HCT116 (cell line): ENCODE results near the gene RPRD1B. TPM values are rescaled to one million over a fixed set of nuclear protein-coding genes. Genes with fewer than 3 reads are reported as not detected.

ENCODE experiments used
- ATAC-seq: fragments of 200-7000 bp; cut with Tn5 transposase; 2 replicates; pipeline ENCODE4 v1.9.1; 2020; ENCODE audit warnings: mild to moderate bottlenecking, moderate library complexity
- BruUV-seq: library from RNA; stranded (reverse); fragments of 400-500 nt; replicated peaks from 2 replicates; lab custom pipeline; 2021; lab: Mats Ljungman, UMichigan
- CTCF ChIA-PET: fragments of 300-600 bp; sonication (Branson Sonifier 250); formaldehyde crosslinking; loops from one replicate; lab custom pipeline; 2021; ENCODE audit warnings: antibody characterized with exemption; lab: Charles Lee
- POLR2A ChIA-PET: fragments of 300-600, 350-600 bp; sonication (Branson Sonifier 250); formaldehyde crosslinking; loops from one replicate; lab custom pipeline; 2021; ENCODE audit warnings: antibody characterized with exemption; lab: Charles Lee
- RAD21 ChIA-PET, 2 experiments: fragments of 300-600 bp; sonication (Branson Sonifier 250); formaldehyde crosslinking; loops; one replicate each; lab custom pipeline; 2023; ENCODE audit warnings: low total read pairs in 2 of 2; ENCODE audit not compliant: uncharacterized antibody in 2 of 2, unreplicated experiment in 2 of 2, low non-redundant PET in 1 of 2; lab: Charles Lee
- DNase-seq: peaks from one replicate; pipeline ENCODE4 v3.0.0-alpha.2; 2010; ENCODE audit warnings: low read depth, low spot score
- H2AFZ ChIP-seq: fragments of 200-600 bp; shearing (Covaris generic), sonication (generic); 2 replicates; pipeline ENCODE4 v1.6.1; 2017; ENCODE audit warnings: low read depth, mixed run types, mixed read lengths, antibody characterized with exemption, low read length; ENCODE audit not compliant: poor library complexity, severe bottlenecking
- H3K27ac ChIP-seq: 2 replicates; pipeline ENCODE4 v1.5.1; 2012; ENCODE audit warnings: low read depth, low read length
- H3K27me3 ChIP-seq: fragments of 200-600 bp; sonication (generic); 2 replicates; pipeline ENCODE4 v1.6.1; 2016; ENCODE audit warnings: mixed run types, low read length, mixed read lengths; ENCODE audit not compliant: insufficient read depth
- H3K36me3 ChIP-seq, 2 experiments: fragments of 200-500 bp in 1 of 2; fragments of 200-600 bp in 1 of 2; sonication (Bioruptor generic) in 1 of 2; sonication (generic) in 1 of 2; 2 replicates each; pipeline versions ENCODE4 v1.5.1 to v1.6.1; 2014 to 2016; ENCODE audit warnings: low read length in 2 of 2, inconsistent platforms in 1 of 2, mixed read lengths in 1 of 2, mixed run types in 1 of 2; ENCODE audit not compliant: insufficient read depth in 2 of 2, control insufficient read depth in 1 of 2
- H3K4me1 ChIP-seq, 2 experiments: fragments of 200-600 bp in 1 of 2; sonication (generic) in 1 of 2; 2 replicates each; pipeline versions ENCODE4 v1.5.1 to v1.6.1; 2012 to 2017; ENCODE audit warnings: low read length in 2 of 2, inconsistent platforms in 1 of 2, mild to moderate bottlenecking in 1 of 2, mixed read lengths in 1 of 2, mixed run types in 1 of 2, moderate library complexity in 1 of 2; ENCODE audit not compliant: insufficient read depth in 2 of 2, control insufficient read depth in 1 of 2
- H3K4me2 ChIP-seq: fragments of 200-600 bp; sonication (generic); 2 replicates; pipeline ENCODE4 v1.6.1; 2017; ENCODE audit warnings: mixed run types, low read length, mixed read lengths
- H3K4me3 ChIP-seq, 2 experiments: fragments of 200-600 bp in 1 of 2; sonication (generic) in 1 of 2; replicated peaks in 1 of 2; 2 replicates each; pipeline ENCODE4 v1.5.1; 2011 to 2016; ENCODE audit warnings: low read length in 2 of 2, control low read depth in 1 of 2, low read depth in 1 of 2, mild to moderate bottlenecking in 1 of 2, mixed read lengths in 1 of 2, mixed run types in 1 of 2
- H3K79me2 ChIP-seq: fragments of 200-600 bp; sonication (generic); 2 replicates; pipeline ENCODE4 v1.6.1; 2017; ENCODE audit warnings: mild to moderate bottlenecking, mixed run types, low read length, moderate library complexity, mixed read lengths; ENCODE audit not compliant: insufficient read depth
- H3K9ac ChIP-seq: fragments of 200-600 bp; sonication (generic); 2 replicates; pipeline ENCODE4 v1.6.1; 2016; ENCODE audit warnings: low read length, mixed read lengths
- H3K9me2 ChIP-seq: fragments of 200-600 bp; sonication (generic), shearing (Covaris generic); 2 replicates; pipeline ENCODE4 v1.6.1; 2017; ENCODE audit warnings: mixed run types, mild to moderate bottlenecking, moderate library complexity; ENCODE audit not compliant: insufficient read depth
- H3K9me3 ChIP-seq, 2 experiments: fragments of 200-500 bp in 1 of 2; fragments of 200-600 bp in 1 of 2; sonication (Bioruptor generic) in 1 of 2; sonication (generic) in 1 of 2; 2 replicates each; pipeline ENCODE4 v1.6.1; 2014 to 2017; ENCODE audit warnings: low read length in 2 of 2, mixed read lengths in 2 of 2, inconsistent platforms in 1 of 2, low read depth in 1 of 2, mild to moderate bottlenecking in 1 of 2, mixed run types in 1 of 2, moderate library complexity in 1 of 2; ENCODE audit not compliant: control insufficient read depth in 1 of 2, insufficient read depth in 1 of 2
- H4K20me1 ChIP-seq: fragments of 200-600 bp; sonication (generic), shearing (Covaris generic); 2 replicates; pipeline ENCODE4 v1.6.1; 2017; ENCODE audit warnings: mixed run types, mild to moderate bottlenecking, moderate library complexity; ENCODE audit not compliant: insufficient read depth
- ELF1 ChIP-seq: IDR thresholded peaks from 2 replicates; pipeline ENCODE4 v1.6.1; 2012; ENCODE audit warnings: low read depth, borderline replicate concordance
- FOSL1 ChIP-seq: IDR thresholded peaks from 2 replicates; pipeline ENCODE4 v1.6.1; 2012; ENCODE audit warnings: low read depth
- JUND ChIP-seq: IDR thresholded peaks from 2 replicates; pipeline ENCODE4 v1.6.1; 2012
- TCF7L2 ChIP-seq: IDR thresholded peaks from 2 replicates; pipeline ENCODE4 v1.7.0; 2011; ENCODE audit warnings: borderline replicate concordance, inconsistent platforms; ENCODE audit not compliant: insufficient read depth, insufficient read length; ENCODE audit errors: extremely low read depth
- intact Hi-C: fragments of 100-400 bp; cut with micrococcal nuclease; formaldehyde crosslinking; loops from 2 replicates; pipeline ENCODE4 v1.10.0; 2022
- total RNA-seq: library from RNA; stranded (reverse); gene quantifications from one replicate; pipeline ENCODE4 v1.2.1, GENCODE V29; 2021; ENCODE audit not compliant: unreplicated experiment

Gene RPRD1B
- total RNA-seq, 1 experiment from 2014 or later: 30.7 TPM

DNA sequence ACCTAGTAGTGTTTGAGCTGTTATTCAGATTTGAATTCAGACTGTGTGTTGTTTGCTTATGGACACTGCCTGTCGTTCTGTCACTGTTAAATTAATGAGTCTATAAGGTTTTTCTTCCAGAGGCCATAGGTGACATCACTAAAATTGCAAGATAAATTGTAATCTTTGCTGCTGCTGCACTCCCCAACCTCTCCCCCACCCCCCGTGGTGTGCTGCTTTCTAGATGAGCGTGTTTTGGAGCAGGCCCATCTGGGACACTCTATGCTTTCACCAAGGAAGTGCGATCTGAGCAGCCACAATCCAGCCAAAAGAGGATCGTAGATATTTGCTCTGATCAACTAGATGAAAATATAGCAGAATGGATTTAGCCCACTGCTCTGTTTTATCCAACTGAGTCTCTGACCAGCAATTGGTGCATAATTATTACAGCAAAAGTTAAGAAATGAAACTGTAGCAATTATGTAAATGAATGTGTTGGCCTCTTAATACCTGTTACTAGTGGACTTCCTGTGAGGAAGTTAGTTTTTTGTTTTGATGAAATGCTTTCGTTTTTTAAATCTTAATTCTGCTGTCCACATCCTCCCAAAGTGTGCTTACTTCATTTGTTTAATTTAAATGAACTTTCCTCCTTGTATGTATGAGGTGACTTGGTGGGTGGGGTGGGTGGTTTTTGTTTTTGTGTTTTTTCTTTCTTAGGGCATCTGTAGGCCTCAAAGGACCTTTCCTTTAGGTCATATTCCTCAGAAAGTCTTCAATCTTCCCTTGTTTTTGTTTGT is 58.1 kb downstream of the RPRD1B start:
- Histone ChIP-seq H3K27ac (no peak overlapping the region), H3K9me3 (no peaks in the 10 kb centered on the region), H3K4me3 (no peak overlapping the region), H4K20me1 (no peaks in the 10 kb centered on the region), H3K9me2 (no peaks in the 10 kb centered on the region), H2AFZ (no peak overlapping the region), H3K9ac (no peak overlapping the region), H3K4me2 (no peak overlapping the region), H3K79me2 (no peaks in the 10 kb centered on the region), H3K4me1 (peaks cover 2 to 9% of the 10 kb centered on the region in 2 experiments; a peak in 1 of 4 replicates), H3K27me3 (no peaks in the 10 kb centered on the region), H3K36me3 (peaks cover 14 to 15% of the 10 kb centered on the region in 2 experiments; a peak in 3 of 4 replicates)
- ChIA-PET RAD21 (no interaction called here), POLR2A (no interaction called here), CTCF (interaction anchor here (1.5 kb wide), 1 partner anchor 18 kb away, joined by 4 read pairs; no protein-coding TSS in a partner anchor)
- TF ChIP-seq ELF1 (no peak), FOSL1 (no peak), TCF7L2 (no peak)
- DNase-seq: no peak
- intact Hi-C loops: no loop called here
- ATAC-seq: no peak
- BruUV-seq: TSS peak; percentile 19

GRCh38 chr20:38092260-38092857 is 58.8 kb downstream of the RPRD1B start:
- Histone ChIP-seq H3K4me2 (no peak overlapping the region), H3K9ac (no peak overlapping the region), H3K79me2 (no peaks in the 10 kb centered on the region), H3K9me3 (no peaks in the 10 kb centered on the region), H3K36me3 (peaks cover 14 to 15% of the 10 kb centered on the region in 2 experiments; a peak in 2 of 4 replicates), H3K4me1 (peaks cover 2 to 9% of the 10 kb centered on the region in 2 experiments; a peak in 1 of 4 replicates), H3K27me3 (no peaks in the 10 kb centered on the region), H2AFZ (no peak overlapping the region), H3K4me3 (no peak overlapping the region), H4K20me1 (no peaks in the 10 kb centered on the region), H3K9me2 (no peaks in the 10 kb centered on the region), H3K27ac (no peak overlapping the region)
- no peak for ATAC-seq
- no peak for DNase-seq
- CTCF ChIA-PET: interaction anchor here (1.5 kb wide), 1 partner anchor 19 kb away, joined by 4 read pairs; no protein-coding TSS in a partner anchor
- POLR2A ChIA-PET: no interaction called here
- intact Hi-C loops: no loop called here
- RAD21 ChIA-PET: no interaction called here
- TF ChIP-seq ELF1 (no peak), JUND (no peak)
- no TSS peak for BruUV-seq
